ENCODE measurements around the gene ZNF473.

Gene ZNF473

GRCh38 chr19:50003810-50004419 is 21.9 kb upstream of the ZNF473 start:
- DNase-seq = no peak

- no peak for DNase-seq
Observed at GRCh38 chr19:50005428-50005827, 20.4 kb upstream of the ZNF473 start.

- DNase-seq = no peak
Observed at GRCh38 chr19:50007170-50007569, 18.6 kb upstream of the ZNF473 start.

GRCh38 chr19:50007947-50008346 is 17.9 kb upstream of the ZNF473 start:
- DNase-seq = no peak

- DNase-seq = no peak
Observed at GRCh38 chr19:50008532-50008931, 17.3 kb upstream of the ZNF473 start.

- DNase-seq = no peak
Observed at GRCh38 chr19:50016225-50016807, 9.5 kb upstream of the ZNF473 start.

GRCh38 chr19:50020481-50020880 is 5.3 kb upstream of the ZNF473 start:
- no peak for DNase-seq

GRCh38 chr19:50022823-50023222 is 3.0 kb upstream of the ZNF473 start:
- DNase-seq = no peak

- no peak for DNase-seq
Observed at GRCh38 chr19:50024719-50025021, 1.1 kb upstream of the ZNF473 start.

GRCh38 chr19:50025022-50025793 is 597 bp upstream of the ZNF473 start, which contains the start of gene VRK3:
Gene VRK3, minus strand, starts transcription at chr19:50025372. Its CDS starts 9,210 bp downstream, at chr19:50016162.
- DNase-seq = peak; percentile 93

GRCh38 chr19:50026550-50026906 is 723 bp downstream of the ZNF473 start:
- no peak for DNase-seq

GRCh38 chr19:50030225-50030624 is 4.4 kb downstream of the ZNF473 start:
- DNase-seq = no peak

GRCh38 chr19:50030937-50031336 is 5.1 kb downstream of the ZNF473 start:
- no peak for DNase-seq

- no peak for DNase-seq
Observed at GRCh38 chr19:50036908-50037307, 11.1 kb downstream of the ZNF473 start.

GRCh38 chr19:50039968-50040367 is 14.2 kb downstream of the ZNF473 start:
- no peak for DNase-seq

GRCh38 chr19:50040967-50041366 is 15.2 kb downstream of the ZNF473 start:
- DNase-seq = no peak

GRCh38 chr19:50042363-50043024 is 16.7 kb downstream of the ZNF473 start:
- no peak for DNase-seq

- DNase-seq = no peak
Observed at GRCh38 chr19:50043967-50044366, 18.2 kb downstream of the ZNF473 start.

GRCh38 chr19:50044922-50045321 is 19.1 kb downstream of the ZNF473 start:
- DNase-seq = no peak

- DNase-seq = peak; percentile 61
Observed at GRCh38 chr19:50046649-50047503, 21.1 kb downstream of the ZNF473 start.

GRCh38 chr19:50047671-50048070 is 21.9 kb downstream of the ZNF473 start:
- DNase-seq = no peak

GRCh38 chr19:50050406-50051227 is 24.8 kb downstream of the ZNF473 start:
- peak; percentile 75 for DNase-seq

Data from T-helper 9 cell (primary cell).